Spinal cord (tissue), 10 donors: ENCODE results near the gene PPOX. TPM values are rescaled to one million over a fixed set of nuclear protein-coding genes. Genes with fewer than 3 reads are reported as not detected.

Experiments used
- DNase-seq, 6 donors: peaks; one replicate each; pipeline versions ENCODE4 v3.0.0 to v3.0.0-alpha.2; 2013 to 2015; ENCODE audit warnings: low spot score in 6 of 6, low read depth in 4 of 6
- H3K27ac ChIP-seq: one replicate; pipeline ENCODE4 v1.5.1; 2013; ENCODE audit warnings: low read depth, low read length, control low read depth
- H3K27me3 ChIP-seq: one replicate; pipeline ENCODE4 v1.6.1; 2013; ENCODE audit warnings: low read length; ENCODE audit not compliant: control insufficient read depth, insufficient read depth
- H3K36me3 ChIP-seq: one replicate; pipeline ENCODE4 v1.6.1; 2013; ENCODE audit warnings: low read length; ENCODE audit not compliant: control insufficient read depth, insufficient read depth
- H3K4me1 ChIP-seq: one replicate; pipeline ENCODE4 v1.6.1; 2013; ENCODE audit warnings: low read length; ENCODE audit not compliant: control insufficient read depth, insufficient read depth
- H3K4me3 ChIP-seq: one replicate; pipeline ENCODE4 v1.5.1; 2013; ENCODE audit warnings: low read depth, low read length, control low read depth
- H3K9me3 ChIP-seq: one replicate; pipeline ENCODE4 v1.6.1; 2013; ENCODE audit warnings: low read length; ENCODE audit not compliant: control insufficient read depth, insufficient read depth
- WGBS: methylation state at CpG from one replicate; pipeline ENCODE4 v1.1.5; 2013; ENCODE audit warnings: missing lambda C conversion rate; ENCODE audit not compliant: insufficient coverage; 5-methylcytosine and 5-hydroxymethylcytosine counted together
- polyA plus RNA-seq, 2 donors: library from polyadenylated mRNA; unstranded; fragments of 120-200 nt; gene quantifications; one replicate each; pipeline ENCODE4 v1.2.1, GENCODE V29; 2013; ENCODE audit not compliant: insufficient read length in 2 of 2
- small RNA-seq: library from RNA; depleted of rRNA; stranded (forward); fragments of <200 nt; gene quantifications from one replicate; pipeline ENCODE3, GENCODE V24; 2014; ENCODE audit warnings: low replicate concordance
- total RNA-seq, 2 donors: library from RNA; depleted of rRNA in 1 of 2; stranded (reverse); fragments of 120-200 nt in 1 of 2; fragments of >200 nt in 1 of 2; gene quantifications; one replicate each; pipeline versions ENCODE4 v1.2.3 to v1.2.4, GENCODE V29; 2013 to 2014
- donor health status: healthy.

PPOX gene
- total and polyA plus RNA-seq, 4 donors = 21.7 to 69.6 (median 50.5) TPM

GRCh38 chr1:161217831-161218230 is 51.6 kb downstream of the PPOX start:
- DNase-seq = no peak
- Histone ChIP-seq H3K27ac (no peak overlapping the region), H3K27me3 (no peaks in the 10 kb centered on the region), H3K4me3 (no peak overlapping the region), H3K36me3 (peaks cover 24% of the 10 kb centered on the region), H3K9me3 (no peaks in the 10 kb centered on the region), H3K4me1 (no peaks in the 10 kb centered on the region)
- 53% methylated on average over 3 of the region's 6 CpGs for WGBS

DNA sequence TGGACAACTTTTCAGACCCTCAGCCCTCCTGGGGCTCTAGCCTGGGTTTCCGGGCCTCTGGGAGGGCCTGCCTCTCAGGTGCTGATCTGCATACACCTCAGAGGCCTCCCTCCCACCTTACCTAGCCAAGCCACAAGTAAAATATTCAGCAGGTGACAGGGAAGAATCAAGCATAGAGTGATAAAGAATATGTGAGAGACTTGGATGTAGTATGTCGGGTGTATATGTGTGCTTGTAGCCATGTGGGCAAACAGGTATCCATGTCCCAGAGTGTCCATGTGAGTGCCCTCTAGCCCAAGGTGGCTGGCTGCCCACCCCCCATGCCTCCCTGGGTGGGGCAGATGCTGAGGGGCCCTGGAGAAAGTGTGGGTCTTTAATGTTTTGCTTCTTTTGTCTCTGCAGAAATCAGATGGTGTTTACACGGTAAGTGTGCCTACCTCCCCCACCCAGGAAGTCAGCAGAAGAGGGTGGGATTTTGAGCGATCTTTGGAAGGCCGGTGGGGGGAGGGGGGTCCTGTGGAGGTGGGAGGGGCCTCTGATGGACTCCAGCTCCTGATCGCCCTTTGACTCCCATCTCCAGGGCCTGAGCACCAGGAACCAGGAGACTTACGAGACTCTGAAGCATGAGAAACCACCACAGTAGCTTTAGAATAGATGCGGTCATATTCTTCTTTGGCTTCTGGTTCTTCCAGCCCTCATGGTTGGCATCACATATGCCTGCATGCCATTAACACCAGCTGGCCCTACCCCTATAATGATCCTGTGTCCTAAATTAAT is 52.3 kb downstream of the PPOX start:
- Histone ChIP-seq H3K36me3 (peaks cover 19% of the 10 kb centered on the region), H3K9me3 (no peaks in the 10 kb centered on the region), H3K4me3 (no peak overlapping the region), H3K27me3 (no peaks in the 10 kb centered on the region), H3K4me1 (no peaks in the 10 kb centered on the region), H3K27ac (no peak overlapping the region)
- DNase-seq = no peak
- WGBS = 86% methylated on average over 4 of the region's 8 CpGs

GRCh38 chr1:161219078-161219892 is 53.1 kb downstream of the PPOX start:
- Histone ChIP-seq H3K4me1 (no peaks in the 10 kb centered on the region), H3K27ac (no peak overlapping the region), H3K4me3 (no peak overlapping the region), H3K9me3 (no peaks in the 10 kb centered on the region), H3K36me3 (peaks cover 11% of the 10 kb centered on the region), H3K27me3 (no peaks in the 10 kb centered on the region)
- WGBS = 82% methylated on average over 5 of the region's 5 CpGs
- no peak for DNase-seq

DNA sequence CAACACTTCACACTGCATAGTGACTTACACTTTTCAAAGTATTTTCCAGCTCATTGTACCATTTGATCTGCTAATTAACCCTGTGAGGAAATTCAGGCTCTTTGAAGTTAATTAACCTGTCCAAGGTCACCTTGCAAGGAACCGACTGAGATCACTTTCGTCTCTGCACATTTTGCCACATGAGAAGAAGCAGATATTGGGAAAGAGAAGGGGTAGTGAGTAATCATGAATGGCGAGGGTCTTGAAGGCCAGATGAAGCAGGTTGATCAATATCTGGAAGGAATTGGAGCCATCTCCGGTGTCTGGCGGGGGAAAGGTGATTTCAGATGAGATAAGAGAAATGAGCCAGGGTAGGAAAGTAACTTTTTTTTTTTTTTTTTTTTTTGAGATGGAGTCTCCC is 53.8 kb downstream of the PPOX start:
- no peak overlapping the region for H3K4me3 ChIP-seq
- 95% methylated on average over 2 of the region's 5 CpGs for WGBS

More for the DNA sequence above, 53.8 kb downstream of the PPOX start:
- no peaks in the 10 kb centered on the region for H3K9me3 ChIP-seq
- peaks cover under 1% of the 10 kb centered on the region for H3K4me1 ChIP-seq
- H3K27ac ChIP-seq = no peak overlapping the region
- H3K27me3 ChIP-seq = no peaks in the 10 kb centered on the region
- DNase-seq = no peak
- H3K36me3 ChIP-seq = peaks cover 4% of the 10 kb centered on the region

Small RNA genes lying within 50 kb of the gene (small RNA-seq; reads per million reads assigned to genes)
- gene RF01225 = not detected

Other genes starting within 250 kb of the PPOX start
- gene ITLN2, start 211.6 kb upstream of the PPOX start, total RNA-seq = under 1 TPM; 0.17 to 0.20 TPM
- gene ITLN2, start 211.6 kb upstream of the PPOX start, polyA plus RNA-seq = under 1 TPM in 1 of 2 donors, not detected in 1; 0.21 TPM
- 10 to 100 TPM in 1 of 2 donors, 1 to 10 TPM in 1; 9.5 to 23.7 TPM for gene F11R, start 145.3 kb upstream of the PPOX start, total RNA-seq
- gene F11R, start 145.3 kb upstream of the PPOX start, polyA plus RNA-seq = 10 to 100 TPM in 1 of 2 donors, 1 to 10 TPM in 1; 7.0 to 13.0 TPM
- gene TSTD1, start 127.5 kb upstream of the PPOX start, total RNA-seq = 10 to 100 TPM; 12.1 to 25.5 TPM
- 10 to 100 TPM; 10.5 to 33.5 TPM for gene TSTD1, start 127.5 kb upstream of the PPOX start, polyA plus RNA-seq
- gene USF1, start 120.4 kb upstream of the PPOX start, total RNA-seq = 10 to 100 TPM; 67.1 to 81.6 TPM
- gene USF1, start 120.4 kb upstream of the PPOX start, polyA plus RNA-seq = 10 to 100 TPM; 84.8 to 93.7 TPM
- gene ARHGAP30, start 96.5 kb upstream of the PPOX start, total RNA-seq = 1 to 10 TPM; 2.1 to 4.2 TPM
- 1 to 10 TPM; 2.6 to 3.1 TPM for gene ARHGAP30, start 96.5 kb upstream of the PPOX start, polyA plus RNA-seq
- under 1 TPM in 1 of 2 donors, not detected in 1; 0.06 TPM for gene NECTIN4, start 76.9 kb upstream of the PPOX start, total RNA-seq
- under 1 TPM in 1 of 2 donors, not detected in 1; 0.15 TPM for gene NECTIN4, start 76.9 kb upstream of the PPOX start, polyA plus RNA-seq
- 10 to 100 TPM; 10.0 to 21.8 TPM for gene KLHDC9, start 68.1 kb upstream of the PPOX start, total RNA-seq
- gene KLHDC9, start 68.1 kb upstream of the PPOX start, polyA plus RNA-seq = 10 to 100 TPM; 26.6 to 27.7 TPM
- 10 to 100 TPM; 30.3 to 42.8 TPM for gene PFDN2, start 48.4 kb upstream of the PPOX start, total RNA-seq
- gene PFDN2, start 48.4 kb upstream of the PPOX start, polyA plus RNA-seq = 100 to 1,000 TPM; 147 to 152 TPM
- 10 to 100 TPM; 22.4 to 48.4 TPM for gene NIT1, start 48.3 kb upstream of the PPOX start, total RNA-seq
- gene NIT1, start 48.3 kb upstream of the PPOX start, polyA plus RNA-seq = 10 to 100 TPM; 48.6 to 53.7 TPM
- gene DEDD, start 33.8 kb upstream of the PPOX start, total RNA-seq = 10 to 100 TPM; 16.3 to 20.2 TPM
- gene DEDD, start 33.8 kb upstream of the PPOX start, polyA plus RNA-seq = 10 to 100 TPM; 55.1 to 61.5 TPM
- 100 to 1,000 TPM in 1 of 2 donors, 10 to 100 TPM in 1; 86.9 to 117 TPM for gene UFC1, start 12.4 kb upstream of the PPOX start, total RNA-seq
- gene UFC1, start 12.4 kb upstream of the PPOX start, polyA plus RNA-seq = 100 to 1,000 TPM; 165 TPM
- 10 to 100 TPM; 11.0 to 17.2 TPM for gene USP21, start 6.9 kb upstream of the PPOX start, total RNA-seq
- gene USP21, start 6.9 kb upstream of the PPOX start, polyA plus RNA-seq = 10 to 100 TPM; 51.4 to 52.1 TPM
- 10 to 100 TPM; 18.8 to 28.5 TPM for gene B4GALT3, start 11.1 kb downstream of the PPOX start, total RNA-seq
- gene B4GALT3, start 11.1 kb downstream of the PPOX start, polyA plus RNA-seq = 10 to 100 TPM; 48.4 to 52.5 TPM
- gene ADAMTS4, start 32.6 kb downstream of the PPOX start, total RNA-seq = 10 to 100 TPM; 17.5 to 30.4 TPM
- 10 to 100 TPM; 46.3 to 65.6 TPM for gene ADAMTS4, start 32.6 kb downstream of the PPOX start, polyA plus RNA-seq
- gene NDUFS2, start 35.9 kb downstream of the PPOX start, total RNA-seq = 100 to 1,000 TPM; 110 to 155 TPM
- gene NDUFS2, start 35.9 kb downstream of the PPOX start, polyA plus RNA-seq = 100 to 1,000 TPM; 181 to 196 TPM
- gene FCER1G, start 48.9 kb downstream of the PPOX start, total RNA-seq = 10 to 100 TPM; 14.9 to 18.5 TPM
- 10 to 100 TPM; 14.5 to 18.7 TPM for gene FCER1G, start 48.9 kb downstream of the PPOX start, polyA plus RNA-seq
- gene APOA2, start 57.2 kb downstream of the PPOX start, total RNA-seq = 1 to 10 TPM in 1 of 2 donors, not detected in 1; 5.4 TPM
- gene APOA2, start 57.2 kb downstream of the PPOX start, polyA plus RNA-seq = not detected
- 10 to 100 TPM; 14.4 to 15.5 TPM for gene TOMM40L, start 59.6 kb downstream of the PPOX start, total RNA-seq
- gene TOMM40L, start 59.6 kb downstream of the PPOX start, polyA plus RNA-seq = 10 to 100 TPM; 23.8 to 24.2 TPM
- gene NR1I3, start 71.8 kb downstream of the PPOX start, total RNA-seq = not detected
- gene NR1I3, start 71.8 kb downstream of the PPOX start, polyA plus RNA-seq = 1 to 10 TPM; 4.2 to 5.9 TPM
- gene PCP4L1, start 92.3 kb downstream of the PPOX start, total RNA-seq = 10 to 100 TPM; 18.6 to 81.2 TPM
- 100 to 1,000 TPM; 104 to 113 TPM for gene PCP4L1, start 92.3 kb downstream of the PPOX start, polyA plus RNA-seq
- gene MPZ, start 143.5 kb downstream of the PPOX start, total RNA-seq = 1,000 to 10,000 TPM in 1 of 2 donors, 100 to 1,000 TPM in 1; 293 to 1,019 TPM
- gene MPZ, start 143.5 kb downstream of the PPOX start, polyA plus RNA-seq = 100 to 1,000 TPM in 1 of 2 donors, 10 to 100 TPM in 1; 79.0 to 138 TPM
- gene SDHC, start 148.0 kb downstream of the PPOX start, total RNA-seq = 10 to 100 TPM; 36.8 to 49.0 TPM
- 100 to 1,000 TPM; 173 to 174 TPM for gene SDHC, start 148.0 kb downstream of the PPOX start, polyA plus RNA-seq
- gene CFAP126, start 201.4 kb downstream of the PPOX start, total RNA-seq = 10 to 100 TPM in 1 of 2 donors, 1 to 10 TPM in 1; 2.3 to 36.8 TPM
- gene CFAP126, start 201.4 kb downstream of the PPOX start, polyA plus RNA-seq = 10 to 100 TPM; 20.3 to 39.3 TPM